HG03469 (cell line): ENCODE data around the gene C5AR2.
"Not testable (repeated sequence)": the region's sequence is repeated elsewhere in the genome, so short reads cannot be mapped to it uniquely, and the experiment has no call there.

Experiments
- ATAC-seq: cut with Tn5 transposase; IDR thresholded peaks from one replicate; pipeline ENCODE4 v1.9.1; 2021; ENCODE audit warnings: mild to moderate bottlenecking, moderate library complexity, moderate number of reproducible peaks; ENCODE audit not compliant: unreplicated experiment

C5AR2 gene

GRCh38 chr19:47358936-47359335 is 27.0 kb downstream of the C5AR2 start:
- ATAC-seq: no peak

- ATAC-seq: no peak
Measured at GRCh38 chr19:47362321-47362720, 30.3 kb downstream of the C5AR2 start.

GRCh38 chr19:47363758-47364531 is 32.0 kb downstream of the C5AR2 start:
- no peak for ATAC-seq

- not testable (repeated sequence) for ATAC-seq
Measured at GRCh38 chr19:47365455-47365854, 33.5 kb downstream of the C5AR2 start.

- ATAC-seq: no peak
Measured at GRCh38 chr19:47370045-47370611, 38.2 kb downstream of the C5AR2 start.

- no peak for ATAC-seq
Measured at GRCh38 chr19:47371261-47371660, 39.3 kb downstream of the C5AR2 start.

GRCh38 chr19:47372603-47373002 is 40.6 kb downstream of the C5AR2 start:
- ATAC-seq: no peak

GRCh38 chr19:47373246-47374240 is 41.6 kb downstream of the C5AR2 start:
- ATAC-seq: no peak

GRCh38 chr19:47374876-47375693 is 43.1 kb downstream of the C5AR2 start:
- ATAC-seq: no peak

GRCh38 chr19:47375694-47376588 is 44.0 kb downstream of the C5AR2 start:
- ATAC-seq: no peak

GRCh38 chr19:47376589-47377144 is 44.7 kb downstream of the C5AR2 start:
- no peak for ATAC-seq

GRCh38 chr19:47377208-47377701 is 45.3 kb downstream of the C5AR2 start:
- ATAC-seq: no peak

GRCh38 chr19:47377801-47378200 is 45.8 kb downstream of the C5AR2 start:
- ATAC-seq: no peak

- no peak for ATAC-seq
Measured at GRCh38 chr19:47378246-47378645, 46.3 kb downstream of the C5AR2 start.

- no peak for ATAC-seq
Measured at GRCh38 chr19:47379381-47379938, 47.5 kb downstream of the C5AR2 start.

GRCh38 chr19:47380559-47380958 is 48.6 kb downstream of the C5AR2 start:
- ATAC-seq: no peak

- ATAC-seq: no peak
Measured at GRCh38 chr19:47381121-47381520, 49.1 kb downstream of the C5AR2 start.

- no peak for ATAC-seq
Measured at GRCh38 chr19:47381653-47382279, 49.8 kb downstream of the C5AR2 start.
